H1 (cell line): ENCODE results near the gene TNN. TPM values are rescaled to one million over a fixed set of nuclear protein-coding genes. Genes with fewer than 3 reads are reported as not detected.

Source experiments
- CTCF ChIA-PET: fragments of 300-600 bp; sonication (Branson Sonifier 250); formaldehyde crosslinking; loops from one replicate; lab custom pipeline; 2021; ENCODE audit not compliant: partially characterized antibody; lab: Charles Lee
- POLR2A ChIA-PET: fragments of 300-600 bp; sonication (Branson Sonifier 250); formaldehyde crosslinking; loops from one replicate; lab custom pipeline; 2021; ENCODE audit warnings: inconsistent platforms; ENCODE audit not compliant: partially characterized antibody; lab: Charles Lee
- DNase-seq, 2 experiments: peaks; one replicate each; pipeline versions ENCODE4 v3.0.0 to v3.0.0-alpha.2; 2010 to 2022; ENCODE audit warnings: low spot score in 2 of 2, low read depth in 1 of 2, mixed read lengths in 1 of 2
- FAIRE-seq: peaks from 2 replicates; lab custom pipeline; 2011; peaks lifted over from hg19 to GRCh38; lab: Jason Lieb, UNC
- H2AFZ ChIP-seq: 2 replicates; pipeline ENCODE4 v1.8.1; 2012; ENCODE audit warnings: low read length, inconsistent platforms
- H2AK5ac ChIP-seq: 2 replicates; pipeline ENCODE4 v1.6.1; 2013; ENCODE audit warnings: low read depth, low read length
- H2BK120ac ChIP-seq: replicated peaks from 2 replicates; pipeline ENCODE3; 2013; ENCODE audit warnings: low read depth, low read length, inconsistent platforms
- H2BK12ac ChIP-seq: 2 replicates; pipeline ENCODE4 v1.6.1; 2013; ENCODE audit warnings: low read depth, low read length
- H2BK15ac ChIP-seq: 2 replicates; pipeline ENCODE4 v1.6.1; 2013; ENCODE audit warnings: low read length
- H2BK20ac ChIP-seq: 2 replicates; pipeline ENCODE4 v1.6.1; 2013; ENCODE audit warnings: low read length
- H2BK5ac ChIP-seq: 2 replicates; pipeline ENCODE4 v1.6.1; 2013; ENCODE audit warnings: low read depth, low read length
- H3K14ac ChIP-seq: 2 replicates; pipeline ENCODE4 v1.6.1; 2013; ENCODE audit warnings: inconsistent platforms; ENCODE audit not compliant: insufficient read length
- H3K18ac ChIP-seq: 2 replicates; pipeline ENCODE4 v1.6.1; 2013; ENCODE audit warnings: low read length; ENCODE audit errors: extremely low read depth
- H3K23ac ChIP-seq: 2 replicates; pipeline ENCODE4 v1.6.1; 2013; ENCODE audit warnings: inconsistent platforms; ENCODE audit not compliant: insufficient read length
- H3K23me2 ChIP-seq: 2 replicates; pipeline ENCODE4 v1.6.1; 2013; ENCODE audit warnings: low read depth, low read length
- H3K27ac ChIP-seq: 2 replicates; pipeline ENCODE4 v1.6.1; 2011; ENCODE audit warnings: low read depth, low read length, inconsistent platforms
- H3K27me3 ChIP-seq, 4 experiments: replicated peaks in 1 of 4; 1 replicate in 1 of 4; 2 replicates in 3 of 4; pipeline versions ENCODE4 v1.6.1 to v1.8.1; 2011 to 2013; ENCODE audit warnings: low read length in 3 of 4, mild to moderate bottlenecking in 3 of 4, inconsistent platforms in 2 of 4, mixed read lengths in 2 of 4, moderate library complexity in 1 of 4; ENCODE audit not compliant: control insufficient read depth in 3 of 4, insufficient read depth in 3 of 4; ENCODE audit errors: extremely low read depth in 1 of 4
- H3K36me3 ChIP-seq, 4 experiments: 2 replicates each; pipeline versions ENCODE4 v1.6.1 to v1.8.1; 2011 to 2013; ENCODE audit warnings: mild to moderate bottlenecking in 4 of 4, low read length in 3 of 4, moderate library complexity in 2 of 4, control low read depth in 1 of 4, inconsistent platforms in 1 of 4; ENCODE audit not compliant: insufficient read depth in 4 of 4, control insufficient read depth in 2 of 4
- H3K4ac ChIP-seq: replicated peaks from 2 replicates; pipeline ENCODE3; 2013; ENCODE audit warnings: low read length, low read depth, mixed read lengths, inconsistent platforms; ENCODE audit not compliant: insufficient read length
- H3K4me1 ChIP-seq, 4 experiments: replicated peaks in 1 of 4; 1 replicate in 1 of 4; 2 replicates in 3 of 4; pipeline versions ENCODE4 v1.6.1 to v1.8.1; 2011 to 2013; ENCODE audit warnings: low read length in 3 of 4, inconsistent platforms in 2 of 4, mixed read lengths in 1 of 4; ENCODE audit not compliant: insufficient read depth in 4 of 4, control insufficient read depth in 3 of 4
- H3K4me2 ChIP-seq, 2 experiments: 2 replicates each; pipeline versions ENCODE4 v1.6.1 to v1.8.1; 2011 to 2013; ENCODE audit warnings: low read depth in 2 of 2, low read length in 2 of 2, control low read depth in 1 of 2, inconsistent platforms in 1 of 2, mild to moderate bottlenecking in 1 of 2; ENCODE audit not compliant: insufficient read depth in 1 of 2
- H3K4me3 ChIP-seq, 4 experiments: fragments of 200-600, 300-600 bp in 1 of 4; sonication (generic), shearing (Covaris generic), sonication (Bioruptor Twin) in 1 of 4; 2 replicates each; pipeline versions ENCODE4 v1.5.1 to v1.8.1; 2011 to 2016; ENCODE audit warnings: low read length in 4 of 4, low read depth in 3 of 4, control low read depth in 2 of 4, inconsistent platforms in 2 of 4, mild to moderate bottlenecking in 2 of 4, mixed read lengths in 1 of 4, moderate library complexity in 1 of 4; ENCODE audit not compliant: insufficient read depth in 2 of 4; ENCODE audit errors: extremely low read depth in 1 of 4
- H3K56ac ChIP-seq: replicated peaks from 2 replicates; pipeline ENCODE3; 2013; ENCODE audit warnings: low read depth, mild to moderate bottlenecking, mixed read lengths, low read length, inconsistent platforms; ENCODE audit not compliant: insufficient read length
- H3K79me1 ChIP-seq: 2 replicates; pipeline ENCODE4 v1.6.1; 2013; ENCODE audit warnings: low read depth, low read length, control low read depth
- H3K79me2 ChIP-seq, 2 experiments: 2 replicates each; pipeline versions ENCODE4 v1.6.1 to v1.8.1; 2012 to 2013; ENCODE audit warnings: low read length in 2 of 2, mild to moderate bottlenecking in 2 of 2, inconsistent platforms in 1 of 2; ENCODE audit not compliant: insufficient read depth in 2 of 2, control insufficient read depth in 1 of 2
- H3K9ac ChIP-seq, 4 experiments: replicated peaks in 1 of 4; 1 replicate in 1 of 4; 2 replicates in 3 of 4; pipeline versions ENCODE4 v1.6.1 to v1.8.1; 2011 to 2013; ENCODE audit warnings: low read depth in 3 of 4, low read length in 3 of 4, control low read depth in 2 of 4, mild to moderate bottlenecking in 2 of 4, moderate library complexity in 2 of 4, inconsistent platforms in 1 of 4; ENCODE audit errors: extremely low read depth in 1 of 4
- H3K9me3 ChIP-seq, 2 experiments: 2 replicates each; pipeline versions ENCODE4 v1.6.1 to v1.8.1; 2012 to 2013; ENCODE audit warnings: mild to moderate bottlenecking in 2 of 2, moderate library complexity in 2 of 2, control low read depth in 1 of 2, inconsistent platforms in 1 of 2, low read depth in 1 of 2, low read length in 1 of 2, mixed read lengths in 1 of 2; ENCODE audit not compliant: insufficient read depth in 2 of 2
- H4K20me1 ChIP-seq, 2 experiments: replicated peaks in 1 of 2; 2 replicates each; pipeline versions ENCODE3 to v1.8.1; 2011 to 2013; ENCODE audit warnings: inconsistent platforms in 2 of 2, low read length in 2 of 2, mild to moderate bottlenecking in 1 of 2; ENCODE audit not compliant: insufficient read depth in 2 of 2, control insufficient read depth in 1 of 2
- H4K5ac ChIP-seq: 2 replicates; pipeline ENCODE4 v1.6.1; 2013; ENCODE audit warnings: low read length, low read depth, mixed read lengths, inconsistent platforms; ENCODE audit not compliant: insufficient read length
- H4K8ac ChIP-seq: 2 replicates; pipeline ENCODE4 v1.8.0; 2013; ENCODE audit warnings: mild to moderate bottlenecking, moderate library complexity, low read length, inconsistent platforms; ENCODE audit not compliant: insufficient read depth; ENCODE audit errors: extremely low read depth
- H4K91ac ChIP-seq: replicated peaks from 2 replicates; pipeline ENCODE3; 2013; ENCODE audit warnings: low read length, mixed read lengths, inconsistent platforms; ENCODE audit not compliant: insufficient read length
- BACH1 ChIP-seq: IDR thresholded peaks from 2 replicates; pipeline ENCODE4 v1.6.1; 2012; ENCODE audit warnings: low read length, improper control_type of control experiment
- CBX8 ChIP-seq: fragments of 300-800, 300-1000 bp; sonication (generic); IDR thresholded peaks from 2 replicates; pipeline ENCODE4 v1.7.1; 2016; ENCODE audit warnings: low read depth, low read length, borderline replicate concordance
- HDAC2 ChIP-seq, 2 experiments: fragments of 300-600 bp in 1 of 2; sonication (generic) in 1 of 2; IDR thresholded peaks; 2 replicates each; pipeline ENCODE4 v1.6.1; 2011 to 2012; ENCODE audit warnings: low read depth in 2 of 2, low read length in 2 of 2, mild to moderate bottlenecking in 2 of 2, moderate library complexity in 2 of 2, borderline replicate concordance in 1 of 2, inconsistent platforms in 1 of 2
- NRF1 ChIP-seq: IDR thresholded peaks from 2 replicates; pipeline ENCODE4 v1.6.1; 2011; ENCODE audit warnings: mild to moderate bottlenecking, low read depth, low read length, improper control_type of control experiment
- POLR2A ChIP-seq, 2 experiments: IDR thresholded peaks; 1 replicate in 1 of 2; 2 replicates in 1 of 2; pipeline ENCODE4 v1.6.1; 2011; ENCODE audit warnings: low read depth in 2 of 2, low read length in 2 of 2, mild to moderate bottlenecking in 2 of 2; ENCODE audit errors: control extremely low read depth in 1 of 2
- SP2 ChIP-seq: IDR thresholded peaks from 2 replicates; pipeline ENCODE4 v1.6.1; 2012; ENCODE audit warnings: mild to moderate bottlenecking, low read length, inconsistent platforms
- WGBS, 2 experiments: shearing (Covaris generic) in 1 of 2; methylation state at CpG; one replicate each; pipeline versions ENCODE4 v1.1.6 to v1.1.7; 2013 to 2015; ENCODE audit warnings: low lambda C conversion rate in 2 of 2, mixed read lengths in 2 of 2, inconsistent platforms in 1 of 2, low coverage in 1 of 2, missing lambda C conversion rate in 1 of 2; ENCODE audit not compliant: insufficient replicate concordance in 2 of 2, insufficient coverage in 1 of 2, insufficient read length in 1 of 2; ENCODE audit errors: extremely low coverage in 1 of 2, missing lambda C conversion rate in 1 of 2; 5-methylcytosine and 5-hydroxymethylcytosine counted together
- polyA plus RNA-seq, 7 experiments: library from polyadenylated mRNA; depleted of rRNA in 3 of 7; stranded (reverse) in 5 of 7; unstranded in 2 of 7; fragments of >200 nt in 5 of 7; fragments of 200-250 nt in 2 of 7; gene quantifications; 1 replicate in 5 of 7; 2 replicates in 1 of 7; 4 replicates in 1 of 7; pipeline versions ENCODE4 v1.2.1 to v1.2.3, GENCODE V29; 2011 to 2013; ENCODE audit warnings: missing spikeins in 2 of 7, mixed read lengths in 2 of 7
- total RNA-seq: library from RNA; stranded (reverse); fragmentation: NEBNext Ultra II Directional; extraction: Animal tissue kit (Norgen Biotek cat#: 25700); gene quantifications from 2 replicates; pipeline ENCODE4 v1.2.1, GENCODE V29; 2021

Gene TNN
- total and polyA plus RNA-seq, 2 of the 8 experiments (the other 6 are each of a cell fraction or from before 2014, with no cell fraction given): 0.21 to 0.30 TPM

GRCh38 chr1:175062858-175063257 is 4.8 kb upstream of the TNN start:
- H3K9ac ChIP-seq: no peak overlapping the region
- no peak for TF ChIP-seq POLR2A (IDR thresholded peaks at IDR 0.05; ENCODE audit: control extremely low read depth in 1 of 2, low read depth in 2 of 2, low read length in 2 of 2)
- no peak for TF ChIP-seq NRF1
- TF ChIP-seq HDAC2 (IDR thresholded peaks at IDR 0.05; ENCODE audit: borderline replicate concordance in 1 of 2, low read depth in 2 of 2, low read length in 2 of 2): no peak
- TF ChIP-seq BACH1: no peak
- TF ChIP-seq SP2: no peak
- TF ChIP-seq CBX8: no peak

More at GRCh38 chr1:175062858-175063257, 4.8 kb upstream of the TNN start:
- DNase-seq (no peak), FAIRE-seq (no peak)
- Histone ChIP-seq H3K56ac (no peak overlapping the region), H3K23ac (no peak overlapping the region), H2BK120ac (no peak overlapping the region), H4K20me1 (no peaks in the 10 kb centered on the region), H3K4ac (no peak overlapping the region), H3K4me1 (no peaks in the 10 kb centered on the region), H3K14ac (no peak overlapping the region), H4K8ac (no peak overlapping the region), H4K91ac (no peak overlapping the region), H2AFZ (no peak overlapping the region), H4K5ac (no peak overlapping the region), H3K18ac (no peak overlapping the region), H2AK5ac (no peak overlapping the region), H2BK12ac (no peak overlapping the region), H3K27ac (no peak overlapping the region), H3K23me2 (no peaks in the 10 kb centered on the region), H3K4me2 (no peak overlapping the region), H2BK5ac (no peak overlapping the region), H3K4me3 (no peak overlapping the region), H3K27me3 (no peaks in the 10 kb centered on the region), H2BK15ac (no peak overlapping the region), H3K9me3 (no peaks in the 10 kb centered on the region), H2BK20ac (no peak overlapping the region), H3K79me1 (no peaks in the 10 kb centered on the region), H3K36me3 (no peaks in the 10 kb centered on the region), H3K79me2 (no peaks in the 10 kb centered on the region)
- WGBS, 2 experiments: 87% methylated on average over 2 of the region's 2 CpGs; no CpG with 5 or more reads in 1 of the 2 experiments
- ChIA-PET CTCF (interaction anchor here (0.9 to 1.7 kb wide), 6 partner anchors 9 to 84 kb away, joined by 3 to 4 read pairs (median 4); no protein-coding TSS in a partner anchor), POLR2A (no interaction called here)
